Measurements from ENCODE around the gene UPK1A. TPM values are rescaled to one million over a fixed set of nuclear protein-coding genes. Genes with fewer than 3 reads are reported as not detected.

The UPK1A gene
- total and polyA plus RNA-seq, 10 of the 15 experiments (the other 5 are each of a cell fraction or from before 2014, with no cell fraction given), result 0.15 to 1.9 (median 0.26) TPM; not detected in 7

DNA sequence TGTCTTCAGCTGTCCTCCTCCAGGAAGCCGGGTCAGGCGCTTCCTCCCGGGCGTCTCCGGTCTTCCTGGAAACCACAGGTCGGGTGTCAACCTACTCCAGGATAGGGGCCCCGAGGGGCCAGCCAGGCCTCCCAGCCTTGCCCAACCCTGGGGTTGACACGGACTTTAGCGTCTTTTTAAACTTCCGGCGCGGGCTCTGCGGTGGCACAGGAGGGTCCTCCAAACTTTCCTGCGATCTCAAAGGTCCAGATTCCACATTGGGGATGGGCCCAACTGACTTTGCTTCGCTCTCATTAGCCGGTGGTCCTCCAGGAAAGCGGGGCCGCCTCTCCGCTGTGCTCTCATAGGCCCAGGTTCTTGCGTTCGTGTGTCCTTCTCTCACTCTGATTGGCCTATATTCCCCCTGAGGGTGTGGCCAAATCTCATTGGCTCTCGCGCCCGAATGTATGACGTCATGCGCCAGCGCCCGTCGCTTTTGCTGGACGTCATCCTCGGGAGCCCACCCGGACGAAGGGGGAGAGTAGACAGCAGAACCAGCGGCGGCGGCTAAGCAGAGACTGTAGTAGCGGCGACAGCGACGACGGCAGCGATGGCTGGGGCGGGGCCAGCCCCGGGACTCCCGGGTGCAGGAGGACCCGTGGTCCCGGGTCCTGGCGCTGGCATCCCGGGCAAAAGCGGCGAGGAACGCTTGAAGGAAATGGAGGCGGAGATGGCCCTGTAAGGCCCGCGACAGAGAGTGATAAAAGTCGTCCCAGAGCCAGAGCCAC lies 37.6 kb upstream of the UPK1A start, which contains the start of gene RBM42 (continued):
- TF ChIP-seq SIX5 (IDR thresholded peaks at IDR 0.05; ENCODE audit: low read depth, low read length, severe bottlenecking) (peak; percentile 72), SREBF1 (IDR thresholded peaks at IDR 0.05; ENCODE audit: low read length) (no peak; the same call in 1 of the 2 replicates), PML (IDR thresholded peaks at IDR 0.05; ENCODE audit: low read length) (peak; percentile 86; the same call in 1 of the 2 replicates), RAD21 (IDR thresholded peaks at IDR 0.05; ENCODE audit: insufficient read depth, low read depth, low read length) (no peak), FOXM1 (IDR thresholded peaks at IDR 0.05; ENCODE audit: low read depth, low read length) (no peak), IKZF2 (IDR thresholded peaks at IDR 0.05) (no peak; a peak in 1 of 4 replicates), NR2C2 (IDR thresholded peaks at IDR 0.05; ENCODE audit: borderline replicate concordance, control insufficient read depth, insufficient read length, low read depth) (no peak), WRNIP1 (IDR thresholded peaks at IDR 0.05; ENCODE audit: borderline replicate concordance, low read depth, low read length) (no peak), CTCF (IDR thresholded peaks at IDR 0.05 in 2 of 3, conservative IDR thresholded peaks at IDR 0.05 in 1 of 3; ENCODE audit: control insufficient read depth in 2 of 3, extremely low read depth in 1 of 3, insufficient read depth in 1 of 3, low read depth in 3 of 3, low read length in 3 of 3) (no peak), ZZZ3 (IDR thresholded peaks at IDR 0.05; ENCODE audit: control insufficient read depth, insufficient read length, low read depth) (no peak)
- TF ChIP-seq, protein P1, sequence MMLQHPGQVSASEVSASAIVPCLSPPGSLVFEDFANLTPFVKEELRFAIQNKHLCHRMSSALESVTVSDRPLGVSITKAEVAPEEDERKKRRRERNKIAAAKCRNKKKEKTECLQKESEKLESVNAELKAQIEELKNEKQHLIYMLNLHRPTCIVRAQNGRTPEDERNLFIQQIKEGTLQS (IDR thresholded peaks at IDR 0.05; ENCODE audit: borderline replicate concordance, extremely low read depth, low read depth, low read length), result peak; percentile 98
